ENCODE data around the gene IFT172.

DNA sequence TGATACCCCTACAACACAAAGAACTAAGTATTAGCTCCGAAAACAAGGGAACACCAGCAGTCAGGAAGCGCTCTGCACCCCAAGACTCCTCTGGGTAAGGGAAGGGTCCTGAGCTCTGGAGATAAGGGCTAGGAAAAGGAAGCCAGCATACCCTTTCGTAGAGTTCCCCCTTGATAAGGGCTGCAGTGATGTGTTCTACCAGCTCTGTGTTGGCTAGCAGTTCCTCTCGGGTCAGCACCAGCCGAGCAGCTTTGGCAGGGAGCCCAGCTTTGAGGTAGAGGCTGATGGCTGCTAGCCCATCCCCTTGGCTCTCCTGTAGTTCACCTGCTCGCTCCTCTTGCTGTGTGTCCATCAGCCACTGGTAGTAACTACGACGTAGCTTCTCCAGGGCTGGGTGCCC lies 28.4 kb downstream of the IFT172 start:
- TF ChIP-seq, protein P1, sequence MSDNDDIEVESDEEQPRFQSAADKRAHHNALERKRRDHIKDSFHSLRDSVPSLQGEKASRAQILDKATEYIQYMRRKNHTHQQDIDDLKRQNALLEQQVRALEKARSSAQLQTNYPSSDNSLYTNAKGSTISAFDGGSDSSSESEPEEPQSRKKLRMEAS (IDR thresholded peaks at IDR 0.05), result no peak
- TF ChIP-seq POLR2A (IDR thresholded peaks at IDR 0.05; ENCODE audit: borderline replicate concordance, extremely low read depth, insufficient read depth, insufficient read length) (no peak), POLR2AphosphoS5 (IDR thresholded peaks at IDR 0.05; ENCODE audit: low read depth, low read length) (no peak)
- TF ChIP-seq, protein P2, sequence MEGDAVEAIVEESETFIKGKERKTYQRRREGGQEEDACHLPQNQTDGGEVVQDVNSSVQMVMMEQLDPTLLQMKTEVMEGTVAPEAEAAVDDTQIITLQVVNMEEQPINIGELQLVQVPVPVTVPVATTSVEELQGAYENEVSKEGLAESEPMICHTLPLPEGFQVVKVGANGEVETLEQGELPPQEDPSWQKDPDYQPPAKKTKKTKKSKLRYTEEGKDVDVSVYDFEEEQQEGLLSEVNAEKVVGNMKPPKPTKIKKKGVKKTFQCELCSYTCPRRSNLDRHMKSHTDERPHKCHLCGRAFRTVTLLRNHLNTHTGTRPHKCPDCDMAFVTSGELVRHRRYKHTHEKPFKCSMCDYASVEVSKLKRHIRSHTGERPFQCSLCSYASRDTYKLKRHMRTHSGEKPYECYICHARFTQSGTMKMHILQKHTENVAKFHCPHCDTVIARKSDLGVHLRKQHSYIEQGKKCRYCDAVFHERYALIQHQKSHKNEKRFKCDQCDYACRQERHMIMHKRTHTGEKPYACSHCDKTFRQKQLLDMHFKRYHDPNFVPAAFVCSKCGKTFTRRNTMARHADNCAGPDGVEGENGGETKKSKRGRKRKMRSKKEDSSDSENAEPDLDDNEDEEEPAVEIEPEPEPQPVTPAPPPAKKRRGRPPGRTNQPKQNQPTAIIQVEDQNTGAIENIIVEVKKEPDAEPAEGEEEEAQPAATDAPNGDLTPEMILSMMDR (IDR thresholded peaks at IDR 0.05 in 2 of 3, conservative IDR thresholded peaks at IDR 0.05 in 1 of 3; ENCODE audit: borderline replicate concordance in 1 of 3, insufficient read depth in 1 of 3, low read depth in 2 of 3, low read length in 2 of 3), result no peak
- TF ChIP-seq, protein P3, sequence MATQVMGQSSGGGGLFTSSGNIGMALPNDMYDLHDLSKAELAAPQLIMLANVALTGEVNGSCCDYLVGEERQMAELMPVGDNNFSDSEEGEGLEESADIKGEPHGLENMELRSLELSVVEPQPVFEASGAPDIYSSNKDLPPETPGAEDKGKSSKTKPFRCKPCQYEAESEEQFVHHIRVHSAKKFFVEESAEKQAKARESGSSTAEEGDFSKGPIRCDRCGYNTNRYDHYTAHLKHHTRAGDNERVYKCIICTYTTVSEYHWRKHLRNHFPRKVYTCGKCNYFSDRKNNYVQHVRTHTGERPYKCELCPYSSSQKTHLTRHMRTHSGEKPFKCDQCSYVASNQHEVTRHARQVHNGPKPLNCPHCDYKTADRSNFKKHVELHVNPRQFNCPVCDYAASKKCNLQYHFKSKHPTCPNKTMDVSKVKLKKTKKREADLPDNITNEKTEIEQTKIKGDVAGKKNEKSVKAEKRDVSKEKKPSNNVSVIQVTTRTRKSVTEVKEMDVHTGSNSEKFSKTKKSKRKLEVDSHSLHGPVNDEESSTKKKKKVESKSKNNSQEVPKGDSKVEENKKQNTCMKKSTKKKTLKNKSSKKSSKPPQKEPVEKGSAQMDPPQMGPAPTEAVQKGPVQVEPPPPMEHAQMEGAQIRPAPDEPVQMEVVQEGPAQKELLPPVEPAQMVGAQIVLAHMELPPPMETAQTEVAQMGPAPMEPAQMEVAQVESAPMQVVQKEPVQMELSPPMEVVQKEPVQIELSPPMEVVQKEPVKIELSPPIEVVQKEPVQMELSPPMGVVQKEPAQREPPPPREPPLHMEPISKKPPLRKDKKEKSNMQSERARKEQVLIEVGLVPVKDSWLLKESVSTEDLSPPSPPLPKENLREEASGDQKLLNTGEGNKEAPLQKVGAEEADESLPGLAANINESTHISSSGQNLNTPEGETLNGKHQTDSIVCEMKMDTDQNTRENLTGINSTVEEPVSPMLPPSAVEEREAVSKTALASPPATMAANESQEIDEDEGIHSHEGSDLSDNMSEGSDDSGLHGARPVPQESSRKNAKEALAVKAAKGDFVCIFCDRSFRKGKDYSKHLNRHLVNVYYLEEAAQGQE (IDR thresholded peaks at IDR 0.05; ENCODE audit: low read depth), result no peak

All from HCT116 (cell line).